Transverse colon (tissue), 4 donors: ENCODE results near the gene NDUFV2.

ENCODE experiments used
- EP300 ChIP-seq: sonication (generic); formaldehyde crosslinking; IDR thresholded peaks from one replicate; pipeline ENCODE4 v1.6.1; 2017; ENCODE audit warnings: antibody characterized with exemption, low read depth
- POLR2A ChIP-seq: fragments of 450-650 bp; IDR thresholded peaks from one replicate; pipeline ENCODE4 v1.6.1; 2016; ENCODE audit warnings: antibody characterized with exemption, mild to moderate bottlenecking, moderate library complexity
- POLR2AphosphoS5 ChIP-seq, 3 donors: sonication (generic); formaldehyde crosslinking; IDR thresholded peaks; one replicate each; pipeline ENCODE4 v1.6.1; 2016; ENCODE audit warnings: antibody characterized with exemption in 3 of 3
- TF ChIP-seq, protein P1 (sequence below), 5 experiments: fragments of 200-600 bp in 3 of 5; fragments of 450-650 bp in 2 of 5; sonication (generic) in 3 of 5; IDR thresholded peaks; 1 replicate in 2 of 5; 2 replicates in 3 of 5; pipeline ENCODE4 v1.5.1; 2016 to 2017; ENCODE audit warnings: antibody characterized with exemption in 5 of 5, inconsistent platforms in 3 of 5, mild to moderate bottlenecking in 2 of 5, moderate library complexity in 1 of 5

DNA sequence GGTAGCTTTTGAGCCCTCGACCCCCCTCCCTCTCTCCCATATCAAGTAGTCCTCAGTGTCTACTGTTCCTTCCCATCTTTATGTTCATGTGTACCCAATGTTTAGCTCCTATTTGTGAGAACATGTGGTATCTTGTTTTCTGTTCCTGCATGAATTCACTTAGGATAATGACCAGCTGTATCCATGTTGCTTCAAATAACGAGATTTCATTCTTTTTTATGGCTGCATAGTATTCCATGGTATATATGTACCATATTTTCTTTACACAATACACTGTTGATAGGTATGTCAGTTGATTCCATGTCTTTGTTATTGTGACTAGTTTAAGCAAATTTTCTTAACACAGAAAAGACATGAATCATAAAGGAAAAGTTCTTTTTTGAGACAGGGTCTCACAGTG, 16.5 kb upstream of the NDUFV2 start:
- TF ChIP-seq EP300 = no peak
- no peak for TF ChIP-seq POLR2A
- TF ChIP-seq, protein P1, sequence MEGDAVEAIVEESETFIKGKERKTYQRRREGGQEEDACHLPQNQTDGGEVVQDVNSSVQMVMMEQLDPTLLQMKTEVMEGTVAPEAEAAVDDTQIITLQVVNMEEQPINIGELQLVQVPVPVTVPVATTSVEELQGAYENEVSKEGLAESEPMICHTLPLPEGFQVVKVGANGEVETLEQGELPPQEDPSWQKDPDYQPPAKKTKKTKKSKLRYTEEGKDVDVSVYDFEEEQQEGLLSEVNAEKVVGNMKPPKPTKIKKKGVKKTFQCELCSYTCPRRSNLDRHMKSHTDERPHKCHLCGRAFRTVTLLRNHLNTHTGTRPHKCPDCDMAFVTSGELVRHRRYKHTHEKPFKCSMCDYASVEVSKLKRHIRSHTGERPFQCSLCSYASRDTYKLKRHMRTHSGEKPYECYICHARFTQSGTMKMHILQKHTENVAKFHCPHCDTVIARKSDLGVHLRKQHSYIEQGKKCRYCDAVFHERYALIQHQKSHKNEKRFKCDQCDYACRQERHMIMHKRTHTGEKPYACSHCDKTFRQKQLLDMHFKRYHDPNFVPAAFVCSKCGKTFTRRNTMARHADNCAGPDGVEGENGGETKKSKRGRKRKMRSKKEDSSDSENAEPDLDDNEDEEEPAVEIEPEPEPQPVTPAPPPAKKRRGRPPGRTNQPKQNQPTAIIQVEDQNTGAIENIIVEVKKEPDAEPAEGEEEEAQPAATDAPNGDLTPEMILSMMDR (IDR thresholded peaks at IDR 0.05) = no peak
- no peak for TF ChIP-seq POLR2AphosphoS5 (IDR thresholded peaks at IDR 0.05)
